Activated CD8-positive, alpha-beta memory T cell treated with anti-CD3 and anti-CD28 coated beads, Interleukin-2, amount 10 ng/mL, durations not matched to agents 7 days and 5 days (primary cell): ENCODE results near the gene FANCM. TPM values are rescaled to one million over a fixed set of nuclear protein-coding genes. Genes with fewer than 3 reads are reported as not detected.
A peak's percentile ranks its signal among the peaks of the same experiment; 100 is the strongest.

Experiments used
- ATAC-seq: fragments of 150-1000 bp; cut with Tn5 transposase; one replicate; pipeline ENCODE4 v1.10.0; 2021; ENCODE audit warnings: moderate library complexity
- CTCF ChIA-PET: fragments of 350-600 bp; sonication (Branson Sonifier 250); formaldehyde crosslinking; loops from one replicate; lab custom pipeline; 2021; ENCODE audit warnings: antibody characterized with exemption; lab: Charles Lee
- DNase-seq: peaks from one replicate; pipeline ENCODE4 v3.0.0-alpha.2; 2020
- H3K27ac Mint-ChIP-seq: one replicate; pipeline ENCODE4 v1.8.0; 2021; ENCODE audit warnings: mild to moderate bottlenecking, mixed read lengths
- H3K27me3 Mint-ChIP-seq: one replicate; pipeline ENCODE4 v1.8.0; 2021; ENCODE audit warnings: mixed read lengths
- H3K36me3 Mint-ChIP-seq: one replicate; pipeline ENCODE4 v1.8.0; 2021; ENCODE audit warnings: mild to moderate bottlenecking, mixed read lengths
- H3K4me1 Mint-ChIP-seq: one replicate; pipeline ENCODE4 v1.8.0; 2021; ENCODE audit warnings: mixed read lengths
- H3K4me3 Mint-ChIP-seq: one replicate; pipeline ENCODE4 v1.8.0; 2021; ENCODE audit warnings: mild to moderate bottlenecking, moderate library complexity, mixed read lengths
- H3K9me3 Mint-ChIP-seq: one replicate; pipeline ENCODE4 v1.8.0; 2022; ENCODE audit warnings: low read depth, mixed read lengths
- total RNA-seq, 2 experiments: library from RNA; stranded (reverse); gene quantifications; one replicate each; pipeline ENCODE4 v1.2.3, GENCODE V29; 2021

Gene FANCM, protein sequence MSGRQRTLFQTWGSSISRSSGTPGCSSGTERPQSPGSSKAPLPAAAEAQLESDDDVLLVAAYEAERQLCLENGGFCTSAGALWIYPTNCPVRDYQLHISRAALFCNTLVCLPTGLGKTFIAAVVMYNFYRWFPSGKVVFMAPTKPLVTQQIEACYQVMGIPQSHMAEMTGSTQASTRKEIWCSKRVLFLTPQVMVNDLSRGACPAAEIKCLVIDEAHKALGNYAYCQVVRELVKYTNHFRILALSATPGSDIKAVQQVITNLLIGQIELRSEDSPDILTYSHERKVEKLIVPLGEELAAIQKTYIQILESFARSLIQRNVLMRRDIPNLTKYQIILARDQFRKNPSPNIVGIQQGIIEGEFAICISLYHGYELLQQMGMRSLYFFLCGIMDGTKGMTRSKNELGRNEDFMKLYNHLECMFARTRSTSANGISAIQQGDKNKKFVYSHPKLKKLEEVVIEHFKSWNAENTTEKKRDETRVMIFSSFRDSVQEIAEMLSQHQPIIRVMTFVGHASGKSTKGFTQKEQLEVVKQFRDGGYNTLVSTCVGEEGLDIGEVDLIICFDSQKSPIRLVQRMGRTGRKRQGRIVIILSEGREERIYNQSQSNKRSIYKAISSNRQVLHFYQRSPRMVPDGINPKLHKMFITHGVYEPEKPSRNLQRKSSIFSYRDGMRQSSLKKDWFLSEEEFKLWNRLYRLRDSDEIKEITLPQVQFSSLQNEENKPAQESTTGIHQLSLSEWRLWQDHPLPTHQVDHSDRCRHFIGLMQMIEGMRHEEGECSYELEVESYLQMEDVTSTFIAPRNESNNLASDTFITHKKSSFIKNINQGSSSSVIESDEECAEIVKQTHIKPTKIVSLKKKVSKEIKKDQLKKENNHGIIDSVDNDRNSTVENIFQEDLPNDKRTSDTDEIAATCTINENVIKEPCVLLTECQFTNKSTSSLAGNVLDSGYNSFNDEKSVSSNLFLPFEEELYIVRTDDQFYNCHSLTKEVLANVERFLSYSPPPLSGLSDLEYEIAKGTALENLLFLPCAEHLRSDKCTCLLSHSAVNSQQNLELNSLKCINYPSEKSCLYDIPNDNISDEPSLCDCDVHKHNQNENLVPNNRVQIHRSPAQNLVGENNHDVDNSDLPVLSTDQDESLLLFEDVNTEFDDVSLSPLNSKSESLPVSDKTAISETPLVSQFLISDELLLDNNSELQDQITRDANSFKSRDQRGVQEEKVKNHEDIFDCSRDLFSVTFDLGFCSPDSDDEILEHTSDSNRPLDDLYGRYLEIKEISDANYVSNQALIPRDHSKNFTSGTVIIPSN (N-terminal part only)
- 10 to 100 TPM; 18.1 to 25.6 TPM for total RNA-seq

GRCh38 chr14:45135659-45136395 is at the start of gene FANCM:
Gene FANCM, plus strand, starts transcription at chr14:45135930. Its CDS starts 102 bp downstream, at chr14:45136032.
- CTCF ChIA-PET = interaction anchor here (1.0 to 1.9 kb wide), 3 partner anchors 117 to 174 kb away, joined by 3 to 7 read pairs (median 6); partner anchors contain the start of genes KLHL28, MIS18BP1 and TOGARAM1
- H3K4me3 Mint-ChIP-seq = peak within 1 kb of the TSS; percentile 95

DNA sequence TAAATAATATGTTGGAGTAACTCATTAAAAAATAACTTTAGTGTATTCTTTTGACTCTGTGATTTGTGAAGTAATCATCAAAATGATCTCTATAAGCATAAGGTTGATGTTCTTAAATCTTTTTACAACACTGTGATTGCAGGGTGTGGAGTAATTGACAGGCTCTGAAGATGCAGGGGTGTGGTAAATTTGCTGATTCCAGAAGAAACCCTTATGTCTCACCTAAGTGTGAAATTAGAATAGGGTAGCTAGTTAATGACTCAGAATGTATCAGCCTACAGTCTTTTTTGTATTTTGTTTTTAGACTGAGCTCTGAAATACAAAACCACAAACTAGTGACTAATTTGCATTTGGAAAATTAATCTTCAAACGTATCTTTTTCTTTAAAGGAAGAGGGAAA is 45.9 kb upstream of the FANCM start:
- ATAC-seq = peak; percentile 87
- Mint-ChIP-seq H3K4me3 (no peak overlapping the region), H3K27me3 (no peaks in the 10 kb centered on the region), H3K9me3 (no peaks in the 10 kb centered on the region), H3K4me1 (peaks cover 69% of the 10 kb centered on the region), H3K27ac (peak overlapping the region; percentile 22), H3K36me3 (peaks cover 27% of the 10 kb centered on the region)
- no peak for DNase-seq
- CTCF ChIA-PET = interaction anchor here (0.6 to 0.9 kb wide), 2 partner anchors 176 to 179 kb away, joined by 3 read pairs; no protein-coding TSS in a partner anchor

More at GRCh38 chr14:45135659-45136395, at the start of gene FANCM:
- peak within 1 kb of the TSS; percentile 100 for H3K27ac Mint-ChIP-seq
- ATAC-seq (peak; percentile 58), DNase-seq (peak; percentile 93)
- H3K9me3 Mint-ChIP-seq = no peaks in the 10 kb centered on the region
- peaks cover 41% of the 10 kb centered on the region for H3K4me1 Mint-ChIP-seq
- no peaks in the 10 kb centered on the region for H3K27me3 Mint-ChIP-seq
- peaks cover 2% of the 10 kb centered on the region for H3K36me3 Mint-ChIP-seq

DNA sequence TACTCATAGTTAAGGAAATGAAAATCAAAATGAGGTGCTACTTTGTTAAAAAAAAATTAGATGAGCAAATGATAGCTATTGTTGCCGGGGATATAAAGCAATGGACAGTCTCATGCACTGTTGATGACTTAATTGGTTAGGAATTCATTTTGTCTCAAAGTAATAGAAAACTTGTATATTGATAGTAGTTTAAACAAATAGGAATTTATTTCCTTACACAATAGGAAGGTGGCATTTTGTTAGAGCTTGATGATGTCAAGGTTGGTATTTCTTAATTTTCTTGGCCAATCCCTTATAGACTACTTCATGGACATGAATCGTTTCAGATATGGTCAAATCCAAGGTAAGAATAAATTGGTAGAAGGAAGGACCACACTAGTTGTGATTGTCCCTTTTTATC is 44.0 kb upstream of the FANCM start:
- peaks cover 55% of the 10 kb centered on the region for H3K4me1 Mint-ChIP-seq
- CTCF ChIA-PET = no interaction called here
- H3K4me3 Mint-ChIP-seq = no peak overlapping the region
- no peaks in the 10 kb centered on the region for H3K27me3 Mint-ChIP-seq
- ATAC-seq = no peak
- H3K27ac Mint-ChIP-seq = no peak overlapping the region
- peaks cover 38% of the 10 kb centered on the region for H3K36me3 Mint-ChIP-seq
- no peaks in the 10 kb centered on the region for H3K9me3 Mint-ChIP-seq
- no peak for DNase-seq

DNA sequence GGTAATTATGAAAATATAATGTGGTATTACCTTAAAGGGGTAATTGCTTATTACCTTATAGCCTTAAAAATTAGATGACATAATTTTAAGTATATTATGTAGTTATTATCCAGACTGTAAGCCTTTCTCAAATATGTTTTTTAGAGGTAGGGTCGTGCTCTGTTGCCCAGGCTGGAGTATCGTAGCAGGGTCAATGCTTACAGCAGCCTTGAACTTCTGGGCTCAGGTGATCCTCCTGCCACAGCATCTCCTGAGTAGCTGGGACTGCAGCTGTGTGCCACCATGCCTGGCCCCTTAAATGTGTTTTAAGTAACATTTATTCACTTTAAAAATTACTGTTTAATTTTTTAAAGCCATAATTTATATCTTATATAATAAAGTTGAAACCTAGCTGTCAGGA is 41.5 kb upstream of the FANCM start:
- H3K36me3 Mint-ChIP-seq = peaks cover 56% of the 10 kb centered on the region

DNA sequence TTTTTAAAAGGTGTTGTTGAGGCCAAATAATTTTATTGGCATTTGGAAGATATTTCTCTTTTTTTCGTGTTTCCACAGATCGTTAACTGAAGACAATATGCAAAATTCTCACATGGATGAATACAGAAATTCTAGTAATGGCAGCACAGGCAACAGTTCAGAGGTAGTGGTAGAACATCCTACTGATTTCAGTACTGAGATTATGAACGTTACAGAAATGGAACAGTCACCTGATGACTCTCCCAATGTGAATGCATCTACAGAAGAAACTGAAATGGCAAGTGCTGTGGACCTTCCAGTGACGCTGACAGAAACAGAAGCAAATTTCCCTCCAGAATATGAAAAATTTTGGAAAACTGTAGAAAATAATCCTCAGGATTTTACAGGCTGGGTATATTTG is 40.6 kb upstream of the FANCM start:
- Mint-ChIP-seq H3K4me3 (no peak overlapping the region), H3K36me3 (peaks cover 62% of the 10 kb centered on the region)

More for the DNA sequence above, 41.5 kb upstream of the FANCM start:
- CTCF ChIA-PET = no interaction called here
- ATAC-seq (no peak), DNase-seq (no peak)
- H3K9me3 Mint-ChIP-seq = no peaks in the 10 kb centered on the region
- no peak overlapping the region for H3K4me3 Mint-ChIP-seq
- H3K4me1 Mint-ChIP-seq = peaks cover 34% of the 10 kb centered on the region
- no peaks in the 10 kb centered on the region for H3K27me3 Mint-ChIP-seq
- no peak overlapping the region for H3K27ac Mint-ChIP-seq

DNA sequence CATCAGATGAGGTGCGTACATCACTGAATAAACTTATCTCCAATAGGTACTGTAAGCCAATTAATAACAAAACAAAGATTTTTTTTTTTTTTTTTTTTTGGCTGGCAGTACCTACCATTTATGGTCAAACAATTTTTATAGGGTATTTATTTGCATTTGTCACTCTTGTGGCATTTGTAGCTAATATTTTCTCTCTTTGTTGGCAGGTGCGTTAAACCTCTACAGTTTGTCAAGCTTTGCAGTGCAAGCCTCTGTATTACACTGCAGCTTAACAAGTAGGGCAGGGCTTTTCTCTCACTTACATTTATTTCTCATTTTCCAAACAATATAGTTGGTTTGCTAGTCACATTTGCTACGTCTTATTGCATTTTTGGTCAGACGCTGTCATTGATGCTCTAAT is 39.5 kb upstream of the FANCM start:
- DNase-seq (no peak), ATAC-seq (no peak)
- H3K36me3 Mint-ChIP-seq = peaks cover 67% of the 10 kb centered on the region
- H3K27ac Mint-ChIP-seq = no peak overlapping the region
- no peak overlapping the region for H3K4me3 Mint-ChIP-seq
- H3K9me3 Mint-ChIP-seq = no peaks in the 10 kb centered on the region
- CTCF ChIA-PET = interaction anchor here (0.9 to 1.1 kb wide), 2 partner anchors 8 to 9 kb away, joined by 3 to 4 read pairs; no protein-coding TSS in a partner anchor
- H3K27me3 Mint-ChIP-seq = no peaks in the 10 kb centered on the region
- H3K4me1 Mint-ChIP-seq = peaks cover 16% of the 10 kb centered on the region

More for the DNA sequence above, 40.6 kb upstream of the FANCM start:
- H3K9me3 Mint-ChIP-seq = no peaks in the 10 kb centered on the region
- DNase-seq (no peak), ATAC-seq (no peak)
- CTCF ChIA-PET = no interaction called here
- H3K4me1 Mint-ChIP-seq = peaks cover 26% of the 10 kb centered on the region
- H3K27me3 Mint-ChIP-seq = no peaks in the 10 kb centered on the region
- no peak overlapping the region for H3K27ac Mint-ChIP-seq

- no peaks in the 10 kb centered on the region for H3K27me3 Mint-ChIP-seq
- CTCF ChIA-PET = no interaction called here
- H3K4me3 Mint-ChIP-seq = no peak overlapping the region
- H3K9me3 Mint-ChIP-seq = no peaks in the 10 kb centered on the region
- H3K27ac Mint-ChIP-seq = no peak overlapping the region
- DNase-seq (no peak), ATAC-seq (no peak)
- no peaks in the 10 kb centered on the region for H3K4me1 Mint-ChIP-seq
- H3K36me3 Mint-ChIP-seq = peaks cover 57% of the 10 kb centered on the region
These were observed 31.9 kb upstream of the FANCM start for GRCh38 chr14:45103806-45104205.

DNA sequence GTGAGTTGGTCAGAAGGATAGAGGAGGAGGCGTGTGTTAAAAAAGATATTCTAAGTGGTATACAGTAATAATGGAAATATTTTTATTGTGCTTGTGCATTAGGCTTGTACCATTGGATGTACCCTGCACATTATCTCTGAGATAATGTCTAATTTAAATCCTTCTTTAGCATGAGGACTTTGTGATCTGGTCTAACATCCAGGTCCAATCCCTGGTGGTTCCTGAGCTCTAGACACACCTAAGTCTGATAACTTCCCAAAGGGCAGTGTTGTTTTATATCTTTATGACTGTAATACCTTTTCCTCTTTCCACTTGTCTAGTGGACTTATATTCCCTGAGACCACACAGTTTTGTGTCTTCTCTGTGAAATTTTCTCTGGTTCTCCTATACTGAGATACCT is 31.2 kb upstream of the FANCM start:
- no peak for ATAC-seq
- H3K36me3 Mint-ChIP-seq = peaks cover 58% of the 10 kb centered on the region
- H3K9me3 Mint-ChIP-seq = no peaks in the 10 kb centered on the region
- H3K27me3 Mint-ChIP-seq = no peaks in the 10 kb centered on the region
- no peak overlapping the region for H3K27ac Mint-ChIP-seq
- no peak for DNase-seq
- no peaks in the 10 kb centered on the region for H3K4me1 Mint-ChIP-seq
- no peak overlapping the region for H3K4me3 Mint-ChIP-seq
- CTCF ChIA-PET = interaction anchor here (1.4 kb wide), 1 partner anchor 8 kb away, joined by 3 read pairs; no protein-coding TSS in a partner anchor

DNA sequence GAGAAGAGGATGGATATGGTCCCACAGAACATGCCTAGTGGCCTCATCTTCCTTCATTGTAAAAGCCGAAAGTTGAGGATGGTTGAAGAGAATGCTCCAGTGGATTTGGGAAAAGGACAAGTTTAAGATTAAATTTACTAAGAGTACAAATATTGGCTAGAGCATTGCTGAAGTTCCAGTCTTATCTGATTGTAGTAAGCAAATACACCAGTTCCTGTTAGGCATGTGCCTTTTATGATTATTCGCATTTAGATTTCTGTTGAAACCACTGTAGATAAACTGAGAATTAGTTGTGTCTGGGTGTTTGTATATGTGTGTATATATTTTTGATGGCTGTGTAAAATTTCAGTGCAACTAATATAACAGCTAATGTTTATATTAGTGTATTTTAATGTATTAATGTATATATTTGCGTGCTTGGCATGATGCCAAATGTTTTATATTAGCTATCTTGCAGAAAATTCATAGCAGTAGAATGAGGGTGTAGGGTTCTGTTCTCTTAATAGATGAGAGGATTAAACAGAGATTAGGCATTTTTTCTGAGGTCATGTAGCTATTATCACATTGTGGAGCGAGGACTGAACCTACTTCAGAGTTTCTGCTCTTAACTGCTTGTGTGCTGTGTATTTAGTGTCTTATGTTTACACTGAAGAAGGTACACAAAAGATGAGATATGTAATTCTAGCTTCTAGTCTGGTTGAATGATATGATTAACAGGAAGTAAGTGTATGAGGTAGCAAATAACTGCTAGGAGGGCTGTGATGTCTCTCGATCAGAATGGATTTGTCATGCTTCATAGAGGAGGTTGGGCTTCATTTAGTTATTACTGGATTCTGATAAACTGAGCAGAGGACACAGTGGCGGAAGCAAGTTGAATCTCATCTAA is 22.6 kb upstream of the FANCM start:
- no peaks in the 10 kb centered on the region for H3K27me3 Mint-ChIP-seq
- DNase-seq (no peak), ATAC-seq (peak; percentile 42)
- H3K9me3 Mint-ChIP-seq = no peaks in the 10 kb centered on the region
- peak overlapping the region; percentile 53 for H3K27ac Mint-ChIP-seq
- peaks cover 51% of the 10 kb centered on the region for H3K36me3 Mint-ChIP-seq
- H3K4me1 Mint-ChIP-seq = peaks cover 10% of the 10 kb centered on the region
- no peak overlapping the region for H3K4me3 Mint-ChIP-seq
- CTCF ChIA-PET = interaction anchor here (1.0 kb wide), 1 partner anchor 15 kb away, joined by 3 read pairs; no protein-coding TSS in a partner anchor

DNA sequence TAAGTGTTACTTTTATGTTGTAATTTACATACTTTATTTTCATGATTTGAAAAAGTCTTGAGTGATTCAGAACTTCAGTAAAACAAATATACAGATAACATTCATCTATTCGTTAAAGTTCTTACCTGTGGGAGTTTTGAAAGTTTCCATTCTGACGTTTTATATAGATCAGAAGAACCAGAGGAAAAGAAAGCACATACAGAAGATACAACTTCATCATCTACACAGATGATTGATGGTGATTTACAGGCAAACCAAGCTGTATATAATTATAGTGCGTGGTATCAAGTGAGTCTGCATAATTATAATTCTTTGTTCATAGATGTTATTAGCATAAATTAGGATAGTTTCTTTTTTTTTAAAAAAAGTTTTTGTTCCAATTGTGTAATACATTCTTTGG is 21.4 kb upstream of the FANCM start:
- Mint-ChIP-seq H3K36me3 (peaks cover 51% of the 10 kb centered on the region), H3K27me3 (no peaks in the 10 kb centered on the region), H3K4me3 (no peak overlapping the region), H3K4me1 (peaks cover 10% of the 10 kb centered on the region), H3K9me3 (no peaks in the 10 kb centered on the region), H3K27ac (peak overlapping the region; percentile 69)
- ATAC-seq (no peak), DNase-seq (no peak)
- CTCF ChIA-PET = interaction anchor here (0.7 kb wide), 1 partner anchor 10 kb away, joined by 3 read pairs; no protein-coding TSS in a partner anchor

DNA sequence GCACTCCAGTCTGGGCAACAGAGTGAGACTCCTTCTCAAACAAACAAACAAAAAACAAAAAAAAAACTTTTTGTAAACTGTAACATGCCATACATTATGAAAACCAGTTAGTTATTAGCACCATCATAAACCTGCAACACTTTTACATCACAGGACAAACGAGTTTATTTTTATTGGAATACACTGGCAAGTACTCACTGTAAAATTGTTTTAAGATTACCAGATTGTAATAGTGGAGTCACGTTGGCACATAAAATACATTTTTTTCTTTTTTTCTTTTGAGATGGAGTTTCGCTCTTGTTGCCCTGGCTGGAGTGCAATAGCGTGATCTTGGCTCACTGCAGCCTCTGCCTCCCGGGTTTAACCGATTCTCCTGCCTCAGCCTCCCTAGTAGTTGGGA is 17.1 kb upstream of the FANCM start:
- CTCF ChIA-PET = no interaction called here
- Mint-ChIP-seq H3K4me1 (peaks cover 7% of the 10 kb centered on the region), H3K36me3 (peaks cover 53% of the 10 kb centered on the region), H3K27me3 (no peaks in the 10 kb centered on the region), H3K4me3 (no peak overlapping the region), H3K9me3 (no peaks in the 10 kb centered on the region), H3K27ac (no peak overlapping the region)
- ATAC-seq (no peak), DNase-seq (no peak)
